Kidney (tissue), 14 donors: Measurements from ENCODE around the gene KDM3B. TPM values are rescaled to one million over a fixed set of nuclear protein-coding genes. Genes with fewer than 3 reads are reported as not detected.

ENCODE experiments used
- DNase-seq, 5 donors: peaks; one replicate each; pipeline ENCODE4 v3.0.0-alpha.2; 2013 to 2020
- FAIRE-seq: peaks from 2 replicates; lab custom pipeline; 2012; peaks lifted over from hg19 to GRCh38; lab: Jason Lieb, UNC
- H3K27ac ChIP-seq, 2 donors: one replicate each; pipeline ENCODE4 v1.7.0; 2013; ENCODE audit warnings: low read depth in 2 of 2, low read length in 2 of 2, inconsistent platforms in 1 of 2
- H3K27me3 ChIP-seq: one replicate; pipeline ENCODE4 v1.7.1; 2013; ENCODE audit warnings: low read length, inconsistent platforms; ENCODE audit not compliant: control insufficient read depth, insufficient read depth
- H3K36me3 ChIP-seq, 3 donors: one replicate each; pipeline versions ENCODE4 v1.7.0 to v1.7.1; 2013; ENCODE audit warnings: low read length in 3 of 3, control low read depth in 1 of 3, inconsistent platforms in 1 of 3; ENCODE audit not compliant: insufficient read depth in 3 of 3, control insufficient read depth in 2 of 3
- H3K4me1 ChIP-seq, 3 donors: one replicate each; pipeline versions ENCODE4 v1.7.0 to v1.7.1; 2013; ENCODE audit warnings: low read length in 3 of 3, inconsistent platforms in 1 of 3, low read depth in 1 of 3; ENCODE audit not compliant: control insufficient read depth in 2 of 3, insufficient read depth in 2 of 3
- H3K4me3 ChIP-seq, 3 donors: one replicate each; pipeline versions ENCODE4 v1.7.0 to v1.8.1; 2013; ENCODE audit warnings: low read length in 3 of 3, control low read depth in 1 of 3, inconsistent platforms in 1 of 3
- H3K9ac ChIP-seq, 3 donors: one replicate each; pipeline versions ENCODE4 v1.7.0 to v1.7.1; 2013; ENCODE audit warnings: low read length in 3 of 3, control low read depth in 1 of 3, inconsistent platforms in 1 of 3
- H3K9me3 ChIP-seq, 3 donors: one replicate each; pipeline versions ENCODE4 v1.7.0 to v1.7.1; 2013; ENCODE audit warnings: low read length in 3 of 3, control low read depth in 1 of 3, inconsistent platforms in 1 of 3; ENCODE audit not compliant: control insufficient read depth in 2 of 3, insufficient read depth in 1 of 3
- intact Hi-C: fragments of 100-400 bp; cut with DNase I; formaldehyde crosslinking; loops from one replicate; pipeline ENCODE4 v1.11.1; 2022
- polyA plus RNA-seq: library from polyadenylated mRNA; stranded (reverse); fragments of 350-450 nt; fragmentation: Illumina TruSeq; extraction: RNeasy Lipid Tissue Mini Kit (QIAGEN cat#74804); gene quantifications from one replicate; pipeline ENCODE4 v1.2.3, GENCODE V29; 2014; ENCODE audit warnings: low read depth, low replicate concordance; ENCODE audit not compliant: insufficient read depth
- total RNA-seq: library from RNA; stranded (reverse); fragmentation: NEBNext Ultra II Directional; extraction: Animal tissue kit (Norgen Biotek cat#: 25700); gene quantifications from one replicate; pipeline ENCODE4 v1.2.1, GENCODE V29; 2021
- TF ChIP-seq, protein P1 (sequence below): IDR thresholded peaks from 3 replicates; pipeline ENCODE4 v1.5.1; 2012; ENCODE audit warnings: mild to moderate bottlenecking, moderate library complexity, borderline replicate concordance; ENCODE audit not compliant: insufficient read depth; ENCODE audit errors: extremely low read depth
- donor health status: control.
- donor health status: control.
- donor health status: control.
- donor health status: control.
- donor health status: control.
- donor health status: DM: yes; HTN: yes; CAD: no.
- donor health status: Normal renal cell carcinoma (clear cell type).

The KDM3B gene
- total and polyA plus RNA-seq, 2 donors from 2014 or later = 18.5 to 69.6 TPM

DNA sequence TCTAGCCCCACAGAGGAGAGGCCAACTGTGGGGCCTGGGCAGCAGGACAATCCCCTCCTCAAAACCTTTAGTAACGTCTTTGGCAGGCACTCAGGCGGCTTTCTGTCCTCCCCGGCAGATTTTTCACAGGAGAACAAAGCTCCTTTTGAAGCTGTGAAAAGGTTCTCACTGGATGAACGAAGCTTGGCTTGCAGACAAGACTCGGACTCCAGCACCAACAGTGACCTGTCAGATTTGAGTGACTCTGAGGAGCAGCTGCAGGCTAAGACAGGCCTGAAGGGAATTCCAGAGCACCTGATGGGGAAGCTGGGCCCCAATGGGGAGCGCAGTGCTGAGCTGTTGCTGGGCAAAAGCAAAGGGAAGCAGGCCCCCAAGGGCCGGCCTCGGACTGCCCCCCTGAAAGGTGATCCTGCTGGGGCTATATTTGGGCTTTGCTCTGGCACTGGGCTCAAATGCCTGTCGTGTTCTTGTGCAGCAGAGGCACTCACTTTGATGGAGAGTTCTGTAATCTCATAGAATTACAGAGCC, 39.4 kb downstream of the KDM3B start:
- H3K4me3 ChIP-seq = no peak overlapping the region
- intact Hi-C loops = no loop called here
- TF ChIP-seq, protein P1, sequence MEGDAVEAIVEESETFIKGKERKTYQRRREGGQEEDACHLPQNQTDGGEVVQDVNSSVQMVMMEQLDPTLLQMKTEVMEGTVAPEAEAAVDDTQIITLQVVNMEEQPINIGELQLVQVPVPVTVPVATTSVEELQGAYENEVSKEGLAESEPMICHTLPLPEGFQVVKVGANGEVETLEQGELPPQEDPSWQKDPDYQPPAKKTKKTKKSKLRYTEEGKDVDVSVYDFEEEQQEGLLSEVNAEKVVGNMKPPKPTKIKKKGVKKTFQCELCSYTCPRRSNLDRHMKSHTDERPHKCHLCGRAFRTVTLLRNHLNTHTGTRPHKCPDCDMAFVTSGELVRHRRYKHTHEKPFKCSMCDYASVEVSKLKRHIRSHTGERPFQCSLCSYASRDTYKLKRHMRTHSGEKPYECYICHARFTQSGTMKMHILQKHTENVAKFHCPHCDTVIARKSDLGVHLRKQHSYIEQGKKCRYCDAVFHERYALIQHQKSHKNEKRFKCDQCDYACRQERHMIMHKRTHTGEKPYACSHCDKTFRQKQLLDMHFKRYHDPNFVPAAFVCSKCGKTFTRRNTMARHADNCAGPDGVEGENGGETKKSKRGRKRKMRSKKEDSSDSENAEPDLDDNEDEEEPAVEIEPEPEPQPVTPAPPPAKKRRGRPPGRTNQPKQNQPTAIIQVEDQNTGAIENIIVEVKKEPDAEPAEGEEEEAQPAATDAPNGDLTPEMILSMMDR = no peak
- peaks cover 3 to 41% (median 37%) of the 10 kb centered on the region in 3 donors for H3K36me3 ChIP-seq
- H3K9me3 ChIP-seq = no peaks in the 10 kb centered on the region
- DNase-seq = no peak
- no peak for FAIRE-seq
- H3K9ac ChIP-seq = no peak overlapping the region
- no peaks in the 10 kb centered on the region for H3K27me3 ChIP-seq
- H3K27ac ChIP-seq = no peak overlapping the region
- H3K4me1 ChIP-seq = no peaks in the 10 kb centered on the region

DNA sequence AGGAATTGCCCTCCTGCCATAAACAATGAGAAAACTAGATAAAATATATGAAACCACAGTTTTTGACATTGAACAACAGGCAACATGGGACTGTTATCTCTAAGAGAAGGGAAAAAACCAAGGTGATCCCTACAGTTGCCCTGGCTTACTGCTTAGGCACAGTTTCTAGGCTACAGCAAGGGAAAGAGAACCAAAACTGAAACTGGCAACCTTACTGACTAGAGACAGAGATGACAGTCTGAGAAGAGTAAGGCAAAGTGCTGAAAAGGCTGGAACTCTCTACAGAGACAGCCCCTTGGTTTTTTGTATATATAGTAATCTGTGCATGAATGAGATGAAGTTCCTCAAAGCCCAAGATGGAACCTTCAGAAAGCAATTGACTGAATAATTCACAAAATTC, 50.2 kb downstream of the KDM3B start:
- peaks cover 0 to 35% (median 19%) of the 10 kb centered on the region in 3 donors for H3K36me3 ChIP-seq
- TF ChIP-seq, protein P1 = no peak
- intact Hi-C loops = no loop called here

GRCh38 chr5:138408023-138408422, 55.5 kb downstream of the KDM3B start:
- FAIRE-seq = no peak

More for the DNA sequence above, 50.2 kb downstream of the KDM3B start:
- no peaks in the 10 kb centered on the region for H3K4me1 ChIP-seq
- no peak overlapping the region for H3K27ac ChIP-seq
- no peaks in the 10 kb centered on the region for H3K9me3 ChIP-seq
- no peaks in the 10 kb centered on the region for H3K27me3 ChIP-seq
- no peak overlapping the region for H3K9ac ChIP-seq
- DNase-seq (no peak), FAIRE-seq (no peak)
- H3K4me3 ChIP-seq = no peak overlapping the region

More at GRCh38 chr5:138408023-138408422, 55.5 kb downstream of the KDM3B start:
- H3K4me3 ChIP-seq = no peak overlapping the region
- H3K9me3 ChIP-seq = no peaks in the 10 kb centered on the region
- no peaks in the 10 kb centered on the region for H3K27me3 ChIP-seq
- peaks cover 0 to 11% (median 0%) of the 10 kb centered on the region in 3 donors for H3K36me3 ChIP-seq
- TF ChIP-seq, protein P1 = no peak
- no peak for DNase-seq
- no peak overlapping the region for H3K9ac ChIP-seq
- no peak overlapping the region for H3K27ac ChIP-seq
- no peaks in the 10 kb centered on the region for H3K4me1 ChIP-seq
- intact Hi-C loops = no loop called here
